NCI-H187 treated with DMSO at 0.1 percent for 48 hours (cell line): ENCODE results near the gene TMEM236.

Source experiments
- DNase-seq: peaks from one replicate; lab custom pipeline; 2025; lab: John Stamatoyannopoulos, UW

TMEM236 gene

DNA sequence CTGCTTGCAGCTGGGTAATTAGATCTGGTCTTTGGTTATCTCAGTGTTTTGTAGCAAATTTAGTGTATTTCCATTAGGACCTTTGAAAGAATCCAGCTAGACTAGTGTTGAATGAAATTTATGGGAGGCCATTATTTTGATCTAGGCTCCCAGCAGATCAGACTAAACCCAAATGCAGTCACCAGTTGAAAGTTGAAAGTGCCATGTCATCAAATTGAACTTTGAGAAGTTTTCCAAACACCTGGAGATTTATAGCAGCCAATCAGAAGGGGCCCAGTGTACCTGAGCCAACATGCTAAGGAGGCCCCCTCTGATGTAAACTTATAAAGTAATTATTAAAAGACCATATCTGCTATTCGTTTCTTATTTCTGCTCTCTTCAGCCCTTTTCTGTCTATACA is 11.3 kb upstream of the TMEM236 start:
- no peak for DNase-seq

DNA sequence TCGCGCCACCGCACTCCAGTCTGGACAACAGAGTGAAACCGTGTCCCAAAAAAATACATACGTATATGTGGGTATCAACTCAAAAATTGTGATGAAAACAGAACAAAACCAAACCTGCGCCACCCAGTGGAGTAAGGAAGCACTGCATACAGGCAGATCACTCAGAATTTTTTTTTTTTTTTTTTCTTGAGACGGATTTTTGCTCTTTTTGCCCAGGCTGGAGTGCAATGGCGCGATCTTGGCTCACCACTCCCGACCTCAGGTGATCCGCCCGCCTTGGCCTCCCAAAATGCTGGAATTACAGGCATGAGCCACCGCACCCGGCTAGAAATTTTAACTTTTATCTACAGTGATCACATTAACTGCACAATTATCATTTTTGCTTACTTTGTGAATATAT is 9.1 kb upstream of the TMEM236 start:
- DNase-seq, result no peak

DNA sequence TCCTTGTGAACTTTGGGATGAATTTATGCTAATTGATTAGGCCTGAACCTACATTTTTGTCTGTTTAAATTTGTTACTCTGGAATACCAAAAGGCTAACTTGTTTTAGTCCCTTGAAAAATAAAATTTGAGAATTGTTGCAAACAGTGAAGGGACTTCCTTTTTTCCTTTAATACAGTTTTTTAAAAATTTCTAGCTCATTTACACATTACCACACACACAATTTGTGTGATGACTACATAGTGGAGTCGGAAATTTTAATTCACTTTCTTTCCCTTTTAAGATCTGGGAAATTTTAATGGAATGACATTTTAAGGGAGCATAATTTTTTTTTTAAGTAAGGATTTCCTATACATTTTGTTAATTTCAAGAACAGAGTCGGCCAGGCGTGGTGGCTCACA is 8.6 kb upstream of the TMEM236 start:
- no peak for DNase-seq

DNA sequence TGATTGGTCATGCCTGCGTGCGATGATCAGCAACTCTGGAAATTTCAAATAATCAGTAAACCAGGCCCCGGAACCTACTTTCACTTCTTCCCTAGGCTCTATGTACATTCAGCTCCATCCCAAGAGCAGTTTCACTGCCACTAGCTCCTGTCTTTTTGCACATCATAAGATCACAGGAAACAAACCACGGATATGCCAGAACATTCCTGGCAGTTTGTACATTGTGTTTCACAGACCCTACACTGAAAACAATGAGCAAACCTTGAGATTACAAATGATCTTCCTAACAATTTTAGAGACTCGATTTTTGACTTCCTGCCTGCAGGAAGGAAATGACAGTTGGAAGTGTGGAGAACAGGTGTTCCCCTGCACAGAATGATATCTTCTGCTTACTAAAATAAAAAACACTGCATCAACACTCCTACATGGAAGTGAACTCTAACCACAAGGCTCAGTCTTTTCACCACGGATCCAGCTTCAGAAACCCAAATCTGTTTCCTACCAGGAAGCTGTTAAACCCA is 7.6 kb upstream of the TMEM236 start:
- no peak for DNase-seq

DNA sequence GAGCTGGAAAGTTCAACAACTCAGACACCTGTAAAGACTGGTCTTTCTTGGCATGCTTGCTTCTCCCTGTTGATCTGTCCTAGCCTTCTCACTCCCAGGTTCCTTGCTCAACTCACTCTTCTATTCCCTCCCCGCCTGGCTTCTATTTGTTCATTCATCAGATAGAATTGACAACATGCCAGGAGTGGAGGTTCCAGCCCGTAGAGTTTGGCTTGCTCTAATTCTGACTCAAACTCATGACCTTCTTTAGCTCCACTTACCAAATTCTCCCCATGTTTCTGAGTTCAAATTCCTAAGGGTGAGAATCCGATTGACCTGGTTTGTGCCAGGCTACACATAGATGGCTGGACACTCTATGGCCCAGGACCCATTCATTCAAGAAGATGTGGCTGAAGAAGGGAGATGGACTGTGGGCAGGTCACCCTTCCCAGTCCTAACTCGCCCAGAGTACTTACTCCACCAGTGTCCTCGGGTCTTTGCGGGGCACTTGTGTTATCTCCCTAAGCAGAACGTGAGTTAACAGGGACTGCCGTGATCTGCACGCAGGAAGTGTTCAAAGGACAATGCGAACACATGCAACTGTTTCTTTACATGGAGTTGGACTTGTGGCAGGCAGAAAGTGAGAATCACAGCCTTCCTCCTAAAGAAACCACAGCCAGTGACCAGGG is 4.0 kb upstream of the TMEM236 start:
- DNase-seq, result no peak

DNA sequence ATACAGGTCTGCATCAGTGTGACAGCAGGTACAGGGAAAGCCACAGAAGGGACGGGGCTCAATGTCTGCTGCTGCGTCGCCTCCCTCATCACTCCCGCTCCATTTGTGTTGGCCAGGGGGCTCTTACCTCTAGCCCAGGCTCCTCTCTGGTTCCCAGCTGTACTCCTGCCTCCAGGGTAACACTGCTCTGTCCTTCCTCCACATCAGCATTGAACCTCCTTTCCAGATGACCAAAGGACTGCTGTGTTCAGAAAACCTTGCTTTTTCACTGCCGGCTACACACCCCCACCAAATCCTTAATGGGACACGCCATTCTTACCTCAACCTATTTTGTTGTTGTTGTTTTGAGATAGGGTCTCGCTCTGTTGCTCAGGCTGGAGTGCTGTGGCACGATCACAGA is 2.1 kb upstream of the TMEM236 start:
- no peak for DNase-seq

DNA sequence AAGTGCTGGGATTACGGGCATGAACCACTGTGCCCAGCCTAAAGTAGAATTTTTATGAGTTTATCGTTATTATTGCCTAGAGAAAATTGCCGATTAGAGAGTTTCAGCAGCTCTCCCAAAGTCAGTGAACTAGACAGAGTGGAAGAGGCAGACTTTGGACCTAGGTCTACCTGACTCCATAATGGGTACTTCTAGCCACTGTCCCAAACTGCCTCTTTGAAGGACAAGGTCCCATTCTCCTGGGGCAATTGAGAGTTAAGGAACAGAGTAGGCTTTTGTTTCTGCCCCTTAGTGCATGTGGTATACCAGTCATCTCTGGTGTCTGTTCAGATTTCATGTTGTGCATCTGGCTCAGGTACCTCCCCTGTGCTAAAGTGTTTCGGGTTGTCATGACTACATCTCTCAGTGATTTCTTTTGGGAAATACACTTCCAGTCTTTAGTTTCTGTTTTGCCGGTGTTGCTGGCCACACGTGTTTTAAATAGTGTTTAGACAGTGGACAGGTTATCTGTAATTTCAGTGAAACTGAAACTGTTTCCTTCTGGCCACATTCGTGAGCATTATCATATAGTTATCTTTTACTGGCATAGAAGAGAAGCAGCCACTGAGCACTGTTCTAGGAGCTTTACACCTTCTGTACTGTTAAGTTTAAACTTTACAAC is 4.7 kb downstream of the TMEM236 start:
- no peak for DNase-seq

DNA sequence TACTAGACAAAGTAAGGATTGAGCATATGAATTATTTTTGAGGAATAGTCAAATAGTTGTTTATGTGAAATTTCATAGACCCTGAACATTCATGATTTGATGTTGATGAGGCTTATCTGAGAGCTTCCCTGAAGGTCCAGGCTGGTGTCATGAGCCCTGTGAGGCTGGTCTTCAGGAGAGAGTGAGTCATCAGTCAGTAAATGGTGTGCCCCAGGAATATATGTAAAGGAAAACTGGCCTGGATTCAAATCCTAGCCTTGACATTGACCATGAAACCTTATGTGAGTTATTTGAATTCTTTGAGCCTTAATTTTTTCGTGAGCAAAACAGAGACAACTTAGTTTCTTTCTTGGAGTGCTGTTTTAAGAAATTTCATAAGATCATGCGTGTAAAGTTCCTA is 6.2 kb downstream of the TMEM236 start:
- no peak for DNase-seq

DNA sequence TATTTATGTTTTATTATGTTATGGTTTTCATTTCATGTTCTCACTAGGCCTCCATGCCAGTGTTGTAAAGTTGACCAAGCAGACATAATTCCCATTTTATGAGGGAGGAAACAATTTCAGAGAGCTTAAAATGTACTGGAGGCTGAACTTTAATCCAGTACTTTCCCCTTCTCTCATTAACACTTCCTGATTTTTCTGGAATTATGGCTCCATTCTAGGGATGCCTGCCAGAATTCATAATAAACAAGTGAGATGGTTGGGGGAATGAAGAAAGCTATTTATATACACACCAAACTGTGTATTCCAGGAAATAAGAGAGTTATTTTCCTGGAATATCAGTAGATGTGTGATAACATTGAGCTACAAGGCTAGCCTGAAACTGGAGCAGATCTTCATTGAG is 6.9 kb downstream of the TMEM236 start:
- no peak for DNase-seq

DNA sequence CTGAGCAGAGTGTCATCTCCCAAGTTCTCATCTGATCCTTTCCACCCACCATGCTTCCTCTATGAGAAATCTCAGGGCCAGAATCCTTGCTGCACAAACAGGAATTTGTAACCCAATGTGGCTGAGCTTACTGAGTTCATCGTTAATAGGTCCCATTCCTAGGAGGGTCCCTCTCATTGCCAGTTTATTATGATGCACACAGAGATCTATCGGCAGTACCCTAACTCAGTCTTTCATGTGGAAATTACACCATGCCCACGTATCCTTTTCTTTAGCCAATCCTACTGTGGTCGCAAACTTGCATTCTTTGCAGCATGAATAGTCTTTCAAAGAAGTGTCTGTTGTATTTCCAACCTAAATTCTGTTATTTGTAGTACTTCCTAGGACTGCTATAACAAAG is 12.1 kb downstream of the TMEM236 start:
- no peak for DNase-seq

DNA sequence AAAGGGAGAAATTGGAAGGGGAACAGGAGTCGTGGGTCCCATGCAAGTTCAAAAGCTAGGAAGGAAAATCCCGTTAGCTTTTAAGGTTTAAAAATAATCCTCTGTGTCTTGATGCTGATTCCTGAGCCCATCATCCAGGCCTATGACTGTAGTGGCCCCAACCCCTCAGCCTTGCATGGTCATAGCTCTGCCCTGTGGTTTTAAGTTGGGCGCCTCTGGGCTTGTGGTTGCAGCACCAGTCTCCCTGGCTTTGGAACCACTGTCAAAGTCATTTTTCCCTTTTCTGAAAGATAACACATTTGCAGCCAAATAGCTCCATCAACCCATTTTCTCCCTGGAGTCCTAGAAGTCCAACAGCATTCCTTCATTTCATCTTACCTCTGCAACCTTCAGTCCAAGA is 13.6 kb downstream of the TMEM236 start:
- no peak for DNase-seq

DNA sequence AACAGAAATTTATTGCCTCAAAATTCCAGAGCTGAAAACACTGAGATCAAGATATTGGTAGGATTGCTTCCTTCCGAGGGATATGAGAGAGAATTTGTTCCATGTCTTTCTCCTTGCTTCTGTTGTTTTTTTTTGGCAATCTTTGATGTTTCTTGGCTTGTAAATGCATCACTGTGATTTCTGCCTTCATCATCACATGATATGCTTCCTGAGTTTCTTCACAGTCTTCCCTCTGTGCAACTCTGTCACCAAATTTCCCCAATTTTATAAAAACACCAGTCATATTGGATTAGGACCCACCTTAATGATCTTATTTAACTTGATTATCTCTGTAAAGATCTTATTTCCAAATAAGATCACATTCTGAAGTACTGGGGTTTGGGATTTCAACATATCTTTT is 14.7 kb downstream of the TMEM236 start:
- no peak for DNase-seq

DNA sequence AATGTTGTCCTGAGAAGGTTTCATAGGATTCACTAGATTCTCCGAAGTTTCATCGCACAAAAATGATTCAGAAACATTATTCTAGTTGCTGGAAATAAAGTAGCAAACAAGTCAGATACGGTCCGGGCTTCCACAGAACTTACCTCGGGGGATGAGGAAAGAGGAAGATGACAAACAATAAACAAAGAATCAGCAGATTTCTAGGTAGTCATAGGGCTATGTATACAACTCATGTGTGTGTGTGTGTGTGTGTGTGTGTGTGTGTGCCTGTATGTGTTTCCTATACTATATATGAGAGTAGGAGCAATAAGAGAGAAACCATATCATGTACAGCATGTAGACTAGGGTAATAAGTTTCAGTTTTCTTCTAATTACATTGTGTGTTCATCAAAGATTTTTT is 16.5 kb downstream of the TMEM236 start:
- no peak for DNase-seq

DNA sequence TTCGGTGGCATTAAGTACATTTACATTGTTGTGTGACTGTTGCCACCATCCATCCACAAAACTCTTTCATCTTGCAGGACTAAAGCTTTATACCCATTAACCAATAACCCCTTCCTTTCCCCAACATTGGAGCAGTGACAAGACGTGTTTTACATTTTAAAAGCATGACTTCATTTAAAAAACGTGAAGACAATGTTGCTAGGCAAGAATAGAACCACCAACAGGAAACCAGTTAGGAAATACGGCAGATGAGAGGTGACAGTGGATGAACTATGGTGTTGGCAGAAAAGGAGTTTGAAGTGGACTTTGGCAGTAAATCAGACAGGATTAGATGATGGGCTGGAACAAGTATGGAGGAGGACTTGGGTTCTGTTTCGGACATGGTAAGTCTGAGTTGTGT is 17.0 kb downstream of the TMEM236 start:
- no peak for DNase-seq

DNA sequence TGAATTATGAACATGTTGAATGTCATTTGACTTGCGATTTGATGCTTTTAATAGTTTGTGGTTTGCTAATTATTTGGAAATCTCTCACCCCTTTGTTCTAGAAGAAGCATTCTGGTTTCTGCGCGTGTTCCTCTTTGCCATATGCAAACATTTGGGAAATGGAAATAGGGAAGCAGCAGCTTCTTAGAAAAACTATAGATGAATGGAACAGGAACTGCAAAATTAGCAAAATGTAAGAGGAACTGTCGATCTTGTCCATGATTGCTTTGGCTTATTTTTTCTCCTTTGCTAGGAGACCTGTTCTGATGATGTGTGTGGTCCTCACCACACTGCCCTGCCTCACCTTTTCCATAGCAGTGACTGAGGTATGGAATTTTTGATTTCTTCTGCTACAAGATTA is 19.0 kb downstream of the TMEM236 start:
- DNase-seq, result no peak

DNA sequence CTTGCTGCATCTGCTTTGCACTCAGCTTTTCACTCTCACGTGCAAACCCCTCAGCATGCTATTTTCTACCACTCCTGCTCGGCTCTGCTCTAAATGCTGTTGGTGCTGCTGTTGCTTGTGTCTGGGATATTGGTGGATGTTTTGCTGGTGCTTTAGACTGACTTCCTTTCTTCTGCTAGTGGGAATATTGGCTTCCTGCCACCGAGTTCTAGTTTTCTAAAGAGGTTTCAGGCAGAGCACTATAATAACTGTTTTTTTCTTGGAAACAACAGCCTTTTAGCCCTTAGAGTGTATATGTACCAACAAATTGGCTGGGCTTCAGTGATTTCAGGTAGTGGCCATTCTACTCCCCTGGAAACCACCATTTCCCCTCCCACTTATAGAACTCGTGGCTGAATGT is 27.8 kb downstream of the TMEM236 start:
- DNase-seq, result no peak

DNA sequence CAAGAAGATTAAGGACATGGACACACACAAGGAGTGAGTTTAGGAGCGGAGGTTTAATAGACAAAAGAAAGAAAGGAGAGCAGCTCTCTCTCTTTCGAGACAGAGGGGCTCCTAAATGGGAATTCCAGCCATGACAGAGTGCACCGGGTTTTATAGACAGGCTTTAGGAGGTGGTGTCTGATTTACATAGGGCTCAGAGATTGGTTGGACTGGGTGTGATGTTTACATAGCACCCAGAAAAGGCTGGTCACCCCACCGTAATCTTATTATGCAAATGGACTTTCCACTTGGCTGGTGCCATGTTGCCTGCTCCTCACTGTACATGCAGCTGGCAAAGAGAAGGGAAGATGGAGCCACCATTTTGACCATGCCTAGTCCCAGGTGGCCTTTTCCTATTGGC is 28.7 kb downstream of the TMEM236 start:
- no peak for DNase-seq

DNA sequence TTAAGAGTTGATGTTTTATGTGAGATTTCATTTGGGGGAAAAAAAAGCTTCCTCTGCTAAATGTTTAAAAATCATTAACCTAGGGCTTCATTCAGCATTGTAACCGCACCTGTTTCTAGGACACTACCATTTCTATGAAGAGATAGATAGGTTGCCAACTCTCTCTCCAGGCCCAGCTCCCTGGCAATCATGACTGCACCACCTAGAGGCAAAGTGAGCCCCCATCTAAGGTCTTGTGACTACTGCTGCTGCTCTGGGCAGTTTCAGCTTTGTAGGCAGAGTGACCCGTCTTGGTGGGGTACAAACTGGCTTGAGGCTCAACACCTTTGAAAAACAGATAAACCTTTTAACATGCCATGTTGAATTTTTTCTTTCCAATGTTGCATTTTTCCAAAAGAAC is 29.9 kb downstream of the TMEM236 start:
- DNase-seq, result no peak

DNA sequence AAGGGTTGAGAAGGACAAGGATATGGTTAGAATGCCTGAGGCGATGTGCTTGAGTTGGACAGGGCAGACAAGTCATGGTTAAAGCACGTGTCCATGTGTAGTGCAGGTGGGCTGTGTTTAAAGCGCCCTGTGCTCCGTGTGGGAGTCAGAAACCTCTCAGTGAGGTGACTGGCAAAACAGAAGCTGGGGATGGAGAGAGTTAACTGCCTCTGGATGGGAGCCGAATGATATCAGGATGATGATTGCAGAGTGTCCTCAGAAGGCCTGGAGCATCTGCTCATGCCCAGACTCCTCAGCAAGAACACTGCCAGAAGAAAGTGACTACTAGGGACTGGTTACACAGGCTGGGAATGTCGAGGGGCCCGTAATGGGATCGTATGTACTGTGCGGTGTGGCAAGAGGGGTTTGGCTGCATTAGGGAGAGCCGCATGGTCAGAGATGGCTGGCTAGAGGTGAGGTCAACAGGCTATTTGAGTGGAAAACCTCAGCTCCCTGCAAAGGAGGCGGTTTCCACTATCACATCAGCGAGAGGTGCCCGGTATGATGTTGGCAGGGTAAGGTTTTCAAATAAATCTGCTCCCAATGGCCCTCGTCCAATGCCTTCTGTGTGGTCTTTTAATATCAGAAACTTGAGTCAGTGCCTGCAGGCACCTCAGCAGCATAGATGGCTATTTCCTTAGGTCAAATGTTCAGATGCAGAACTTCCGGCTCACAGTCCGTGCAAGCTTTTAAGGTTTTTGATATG is 31.1 kb downstream of the TMEM236 start:
- no peak for DNase-seq

DNA sequence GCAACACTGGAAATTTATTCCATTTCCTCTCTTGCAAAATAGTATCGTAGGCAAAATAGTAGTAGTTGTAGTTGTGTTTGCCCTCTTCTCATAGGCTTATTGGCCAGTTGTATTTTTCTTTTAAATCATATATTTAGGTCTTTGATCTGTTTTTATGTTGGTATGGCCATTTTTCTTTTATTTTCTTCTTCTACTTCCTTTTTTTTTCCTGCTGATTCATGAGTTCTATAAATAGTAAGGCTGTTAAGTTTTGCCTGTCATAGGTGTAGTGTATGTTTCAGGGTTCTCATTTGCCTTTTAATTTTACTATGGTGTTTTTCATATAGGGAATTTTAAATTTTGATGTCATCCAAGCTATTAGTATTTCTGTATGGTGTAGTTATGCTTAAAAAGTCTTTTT is 31.8 kb downstream of the TMEM236 start:
- no peak for DNase-seq

DNA sequence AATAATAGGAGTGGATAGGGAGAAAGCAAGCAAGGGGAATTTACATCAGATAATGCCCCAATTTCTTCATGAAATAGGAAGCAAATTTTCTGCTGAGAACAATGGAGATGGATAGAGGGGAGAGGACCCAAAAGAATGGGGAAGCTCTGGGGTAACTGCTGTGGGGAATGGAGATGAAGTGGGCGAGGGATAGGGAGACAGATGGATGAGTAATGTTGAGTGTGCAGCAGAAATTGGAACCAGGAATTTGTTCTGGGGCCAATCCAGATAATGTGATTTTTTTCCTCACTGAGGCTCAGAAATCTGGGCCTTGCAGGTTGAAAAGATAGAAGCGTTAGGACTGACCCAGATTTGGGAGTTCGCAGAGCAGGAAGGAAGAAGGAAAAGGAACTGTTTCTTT is 32.7 kb downstream of the TMEM236 start:
- no peak for DNase-seq

DNA sequence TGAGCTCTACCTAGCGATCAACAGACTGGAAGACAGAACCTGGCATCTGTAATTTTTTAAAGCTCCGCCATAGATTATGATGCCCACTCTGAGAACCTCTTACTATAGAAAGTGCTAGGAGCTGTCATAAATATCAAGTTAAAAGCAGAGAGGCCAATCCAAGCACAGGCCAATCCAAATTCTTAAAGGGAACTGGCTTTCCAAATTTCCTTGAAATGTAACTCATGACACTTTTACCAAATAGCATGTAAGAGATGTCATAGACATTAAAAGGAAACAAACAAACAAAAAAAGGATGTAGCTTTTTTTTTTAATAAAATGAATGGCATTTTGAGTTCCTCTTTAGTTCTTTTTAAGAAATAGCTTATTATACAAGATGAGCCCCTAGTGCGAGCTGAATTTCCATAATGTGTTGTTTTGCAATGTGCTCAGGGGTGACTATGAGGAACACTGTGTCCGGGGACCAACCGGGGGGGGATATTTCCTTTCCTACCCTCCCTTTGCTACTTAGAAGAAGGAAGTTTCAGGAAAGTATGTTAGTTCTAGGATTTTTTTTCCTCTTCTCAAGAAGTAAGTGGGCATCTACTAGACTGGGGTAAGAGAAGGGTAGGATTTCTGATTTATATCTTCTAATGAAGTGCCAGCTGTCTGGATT is 33.4 kb downstream of the TMEM236 start:
- no peak for DNase-seq
